Measurements from ENCODE around the gene TUBA3C. TPM values are rescaled to one million over a fixed set of nuclear protein-coding genes. Genes with fewer than 3 reads are reported as not detected.

Gene TUBA3C
- total RNA-seq, 1 experiment from 2014 or later = not detected

DNA sequence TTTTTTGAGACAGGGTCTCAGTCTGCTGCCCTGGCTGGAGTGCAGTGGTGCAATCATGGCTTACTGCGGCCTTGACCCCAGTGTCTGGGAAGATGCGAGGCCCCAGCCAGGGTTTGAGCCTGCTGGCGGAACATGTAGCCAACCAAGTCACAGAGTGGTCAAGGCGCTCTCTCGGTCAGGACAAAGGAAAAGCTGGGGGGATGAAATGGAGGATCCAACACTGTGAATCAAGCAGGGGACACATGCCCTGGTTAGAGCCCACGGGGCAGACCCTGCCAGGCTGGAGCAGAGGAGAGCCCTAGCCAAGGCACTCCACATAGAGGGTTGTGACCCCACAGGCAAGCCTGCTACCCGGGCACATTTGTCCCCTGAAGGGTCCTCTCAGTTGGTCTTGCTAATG lies 10.1 kb downstream of the TUBA3C start:
- no peak overlapping the region for H3T11ph ChIP-seq (ENCODE audit: low read length)
- H3K4ac ChIP-seq (ENCODE audit: low read depth, low read length) = no peak overlapping the region
- TF ChIP-seq CTCF (conservative IDR thresholded peaks at IDR 0.05) = no peak
- H3K56ac ChIP-seq (ENCODE audit: insufficient read length, low read depth, low read length) = no peak overlapping the region
- peaks cover 97% of the 10 kb centered on the region for H3K9me3 ChIP-seq (ENCODE audit: control insufficient read depth, low read depth, low read length)
- H3K4me3 Mint-ChIP-seq = no peak overlapping the region
- no peak overlapping the region for H2BK120ac ChIP-seq (ENCODE audit: low read depth, low read length, poor library complexity, severe bottlenecking)
- no CpG with 5 or more reads among the region's 7 CpGs for WGBS (ENCODE audit: extremely low coverage, insufficient read length, low lambda C conversion rate)
- no peak overlapping the region for H2AK5ac ChIP-seq (ENCODE audit: insufficient read length, low read length)
- no peak overlapping the region for H3K27ac Mint-ChIP-seq
- no peak overlapping the region for H2AFZ ChIP-seq (ENCODE audit: low read length)
- H3K18ac ChIP-seq (ENCODE audit: insufficient read length, low read depth, low read length) = no peak overlapping the region
- H3K23me2 ChIP-seq (ENCODE audit: insufficient read length, low read depth, low read length, poor library complexity, severe bottlenecking) = no peaks in the 10 kb centered on the region
- H3K27me3 ChIP-seq (ENCODE audit: insufficient read depth, low read length) = no peaks in the 10 kb centered on the region
- no peaks in the 10 kb centered on the region for H3K4me1 ChIP-seq (ENCODE audit: insufficient read depth, low read length)
- H3K9me3 Mint-ChIP-seq = peaks cover 96% of the 10 kb centered on the region in 2 experiments
- H3K79me1 ChIP-seq (ENCODE audit: insufficient read depth, low read depth, low read length, poor library complexity, severe bottlenecking) = no peaks in the 10 kb centered on the region
- H4K8ac ChIP-seq (replicated peaks; ENCODE audit: insufficient read length, low read depth, low read length) = no peak overlapping the region
- H3K4me2 ChIP-seq (ENCODE audit: insufficient read depth, insufficient read length, low read length) = no peak overlapping the region
- peaks cover 4 to 45% (median 21%) of the 10 kb centered on the region in 3 experiments; a peak in 6 of 7 replicates for H3K36me3 Mint-ChIP-seq (ENCODE audit: insufficient read depth in 1 of 3, low read depth in 3 of 3)
- H3K9ac ChIP-seq (ENCODE audit: extremely low read depth, insufficient read length, low read length) = no peak overlapping the region
- H4K5ac ChIP-seq (ENCODE audit: insufficient read length, low read depth, low read length) = no peak overlapping the region
- H3K27me3 Mint-ChIP-seq (ENCODE audit: low read depth) = no peaks in the 10 kb centered on the region; the same call in none of the 2 replicates
- H2BK12ac ChIP-seq (ENCODE audit: insufficient read length, low read depth, low read length) = no peak overlapping the region
- H3K27ac ChIP-seq (ENCODE audit: insufficient read length, low read depth, low read length) = no peak overlapping the region
- no peak overlapping the region for H2BK5ac ChIP-seq (ENCODE audit: insufficient read length, low read length)
- H2BK15ac ChIP-seq (ENCODE audit: low read depth, low read length) = no peak overlapping the region
- no peaks in the 10 kb centered on the region for H4K20me1 ChIP-seq (ENCODE audit: control insufficient read depth, insufficient read depth, insufficient read length)
- no peak overlapping the region for H2BK20ac ChIP-seq (ENCODE audit: low read depth, low read length, poor library complexity, severe bottlenecking)
- no peak for DNase-seq
- H3K14ac ChIP-seq (ENCODE audit: insufficient read depth, low read length) = no peak overlapping the region
- no peak overlapping the region for H4K91ac ChIP-seq (ENCODE audit: insufficient read length, low read depth, low read length)
- H3K79me2 ChIP-seq (ENCODE audit: insufficient read depth, low read length) = no peaks in the 10 kb centered on the region
- no peak overlapping the region for H3K23ac ChIP-seq (ENCODE audit: insufficient read length, low read depth, low read length)
- no peaks in the 10 kb centered on the region for H3K4me1 Mint-ChIP-seq
